Activated CD4-positive, alpha-beta memory T cell treated with anti-CD3 and anti-CD28 coated beads, Interleukin-2, amount 10 ng/mL, durations not matched to agents 7 days and 5 days (primary cell): Measurements from ENCODE around the gene DYNLRB1. TPM values are rescaled to one million over a fixed set of nuclear protein-coding genes. Genes with fewer than 3 reads are reported as not detected.
"Not testable (repeated sequence)": the region's sequence is repeated elsewhere in the genome, so short reads cannot be mapped to it uniquely, and the experiment has no call there.

ENCODE experiments used
- CTCF ChIA-PET: fragments of 350-600 bp; sonication (Branson Sonifier 250); formaldehyde crosslinking; loops from one replicate; lab custom pipeline; 2021; ENCODE audit warnings: antibody characterized with exemption, inconsistent platforms; lab: Charles Lee
- POLR2A ChIA-PET: fragments of 350-600 bp; sonication (Branson Sonifier 250); formaldehyde crosslinking; loops from one replicate; lab custom pipeline; 2021; ENCODE audit warnings: antibody characterized with exemption; lab: Charles Lee
- DNase-seq: peaks from one replicate; pipeline ENCODE4 v3.0.0-alpha.2; 2020
- H3K27ac Mint-ChIP-seq: one replicate; pipeline ENCODE4 v1.8.0; 2021; ENCODE audit warnings: mild to moderate bottlenecking, mixed read lengths
- H3K27me3 Mint-ChIP-seq: one replicate; pipeline ENCODE4 v1.8.0; 2021; ENCODE audit warnings: mixed read lengths
- H3K36me3 Mint-ChIP-seq: one replicate; pipeline ENCODE4 v1.8.0; 2021; ENCODE audit warnings: low read depth, mixed read lengths
- H3K4me1 Mint-ChIP-seq: one replicate; pipeline ENCODE4 v1.8.0; 2021; ENCODE audit warnings: mixed read lengths
- H3K4me3 Mint-ChIP-seq: one replicate; pipeline ENCODE4 v1.8.0; 2021; ENCODE audit warnings: mild to moderate bottlenecking, mixed read lengths
- H3K9me3 Mint-ChIP-seq: one replicate; pipeline ENCODE4 v1.8.0; 2021; ENCODE audit warnings: mixed read lengths
- total RNA-seq, 2 experiments: library from RNA; stranded (reverse); gene quantifications; one replicate each; pipeline ENCODE4 v1.2.3, GENCODE V29; 2021

DYNLRB1 gene
- total RNA-seq, 2 experiments from 2014 or later, result 107 to 109 TPM

DNA sequence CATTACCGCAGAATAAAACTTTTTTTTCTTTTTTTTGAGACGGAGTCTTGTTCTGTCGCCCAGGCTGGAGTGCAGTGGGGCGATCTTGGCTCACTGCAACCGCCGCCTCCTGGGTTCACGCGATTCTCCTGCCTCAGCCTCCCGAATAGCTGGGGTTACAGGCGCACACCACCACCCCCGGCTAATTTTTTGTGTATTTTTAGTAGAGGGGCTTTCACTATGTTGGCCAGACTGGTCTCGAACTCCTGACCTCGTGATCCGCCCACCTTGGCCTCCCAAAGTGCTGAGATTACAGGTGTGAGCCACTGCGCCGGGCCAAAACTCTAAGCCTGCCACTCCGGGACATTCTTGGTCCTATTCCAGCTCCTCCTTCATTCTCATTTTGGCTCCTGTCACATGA is 2.2 kb upstream of the DYNLRB1 start:
- H3K4me1 Mint-ChIP-seq, result peaks cover 27% of the 10 kb centered on the region
- ChIA-PET POLR2A (interaction anchor here (4.1 kb wide), 1 partner anchor 151 kb away, joined by 39 read pairs; the partner anchor contains the start of gene ITCH), CTCF (interaction anchor here (5.8 kb wide), 1 partner anchor 201 kb away, joined by 109 read pairs; no protein-coding TSS in a partner anchor)
- H3K36me3 Mint-ChIP-seq, result peaks cover 19% of the 10 kb centered on the region
- H3K27ac Mint-ChIP-seq, H3K4me3 Mint-ChIP-seq, H3K27me3 Mint-ChIP-seq, DNase-seq, H3K9me3 Mint-ChIP-seq: not testable (repeated sequence)

DNA sequence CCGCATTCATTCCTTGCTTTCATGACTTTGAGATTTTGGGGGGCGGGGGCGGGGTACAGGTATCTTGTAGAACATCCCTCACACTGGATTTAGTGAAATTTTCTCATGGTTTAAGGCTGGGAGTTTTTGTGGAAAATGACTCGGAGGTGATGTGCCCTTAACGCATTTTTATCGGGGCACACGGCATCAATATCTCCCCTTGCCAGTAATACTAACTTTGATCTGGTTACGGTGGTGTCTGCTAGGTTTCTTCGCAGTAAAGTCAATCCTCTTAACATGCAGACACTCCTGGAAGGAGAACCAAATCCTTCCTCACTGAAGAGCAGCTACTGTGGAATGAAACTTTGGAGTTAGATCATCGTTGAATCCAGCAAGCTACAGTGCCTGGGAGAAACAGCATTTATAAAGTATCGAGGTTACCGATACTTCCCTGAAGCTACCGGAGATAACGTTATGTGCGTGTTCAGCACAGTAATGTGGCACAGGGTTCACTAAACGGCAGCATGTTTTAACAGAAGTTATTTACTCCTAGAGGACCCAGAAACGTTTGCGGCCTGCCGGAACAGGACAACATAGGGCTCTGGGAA is 1.2 kb upstream of the DYNLRB1 start:
- Mint-ChIP-seq H3K27ac (peak overlapping the region; percentile 95), H3K4me3 (peak overlapping the region; percentile 97), H3K9me3 (no peaks in the 10 kb centered on the region), H3K27me3 (no peaks in the 10 kb centered on the region), H3K4me1 (peaks cover 29% of the 10 kb centered on the region), H3K36me3 (peaks cover 20% of the 10 kb centered on the region)
- DNase-seq, result no peak
- ChIA-PET CTCF (interaction anchor here (0.7 to 5.8 kb wide), 8 partner anchors 23 to 255 kb away, joined by 3 to 109 read pairs (median 10); partner anchors contain the start of genes AHCY and ITCH), POLR2A (interaction anchor here (1.0 to 4.1 kb wide), 12 partner anchors 9 to 1228 kb away, joined by 3 to 39 read pairs (median 4); partner anchors contain the start of genes AHCY, ITCH, PIGU and RBM39)

DNA sequence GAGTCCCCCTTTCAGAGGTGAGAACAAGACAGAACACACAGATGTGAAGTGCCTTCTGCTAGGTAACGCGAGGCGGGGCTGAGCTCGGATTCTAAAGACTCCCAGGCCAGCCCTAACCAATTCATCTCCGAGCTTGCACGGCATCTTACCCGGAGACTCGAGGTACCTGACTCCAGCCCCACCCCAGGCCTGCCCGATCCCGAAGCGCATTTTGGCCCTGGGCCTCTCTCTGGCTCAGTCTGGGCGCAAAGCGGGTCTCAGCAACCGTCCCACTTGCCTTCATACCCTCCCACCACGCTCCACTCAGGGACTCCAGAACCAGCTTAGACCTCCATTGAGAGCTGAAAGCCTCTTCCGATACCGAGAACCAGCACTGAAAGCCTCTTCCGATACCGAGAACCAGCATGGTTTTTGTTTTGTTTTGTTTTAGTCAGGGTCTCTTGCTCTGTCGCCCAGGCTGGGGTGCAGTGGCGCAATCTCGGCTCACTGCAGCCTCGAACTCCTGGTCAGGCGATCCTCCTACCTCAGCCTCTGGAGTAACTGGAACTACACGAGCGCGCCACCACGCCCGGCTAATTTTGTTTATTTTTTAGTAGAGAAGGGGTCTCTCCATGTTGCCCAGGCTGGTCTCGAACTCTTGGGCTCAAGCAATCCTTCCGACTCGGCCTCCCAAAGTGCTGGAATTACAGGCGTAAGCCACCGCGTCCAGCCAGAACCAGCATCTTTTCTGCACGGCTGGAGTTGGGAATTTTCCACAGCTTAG is 557 bp upstream of the DYNLRB1 start:
- POLR2A ChIA-PET, result interaction anchor here (0.6 to 4.1 kb wide), 28 partner anchors 8 to 1227 kb away, joined by 3 to 39 read pairs (median 4); partner anchors contain the start of genes AHCY, EIF2S2, ITCH and MAP1LC3A

DNA sequence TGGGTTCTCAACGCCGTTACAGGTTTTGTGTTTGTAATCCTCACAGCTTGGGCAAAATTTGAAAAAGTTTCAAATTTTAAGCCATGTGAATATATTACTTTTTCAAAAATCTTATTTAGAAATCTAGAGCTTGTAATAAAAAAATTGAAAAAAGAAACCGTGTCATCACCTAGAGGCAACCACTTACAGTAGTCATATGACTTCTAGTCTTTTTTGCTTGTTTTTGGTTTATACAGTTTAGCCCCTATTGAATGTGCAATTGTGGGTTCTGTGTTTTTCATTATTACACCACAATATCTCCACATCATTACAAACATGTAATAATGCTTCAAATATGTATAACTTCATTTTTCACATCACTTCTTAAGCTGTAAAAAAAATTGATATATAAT is 888 bp downstream of the DYNLRB1 start:
- Mint-ChIP-seq H3K27me3 (no peaks in the 10 kb centered on the region), H3K4me3 (peak overlapping the region; percentile 97), H3K27ac (peak overlapping the region; percentile 95), H3K9me3 (no peaks in the 10 kb centered on the region), H3K36me3 (peaks cover 23% of the 10 kb centered on the region), H3K4me1 (peaks cover 40% of the 10 kb centered on the region)
- ChIA-PET POLR2A (interaction anchor here (0.8 to 4.1 kb wide), 23 partner anchors 8 to 405 kb away, joined by 3 to 39 read pairs (median 4); partner anchors contain the start of genes AHCY, EIF2S2, ITCH and MAP1LC3A), CTCF (interaction anchor here (1.0 to 5.8 kb wide), 10 partner anchors 15 to 326 kb away, joined by 3 to 109 read pairs (median 6); partner anchors contain the start of genes AHCY and ITCH)
- DNase-seq, result no peak

More for the DNA sequence above, 557 bp upstream of the DYNLRB1 start:
- CTCF ChIA-PET, result interaction anchor here (0.6 to 5.8 kb wide), 12 partner anchors 17 to 1148 kb away, joined by 3 to 109 read pairs (median 4); partner anchors contain the start of genes AHCY and ITCH
- H3K27me3 Mint-ChIP-seq, result no peaks in the 10 kb centered on the region
- peaks cover 31% of the 10 kb centered on the region for H3K4me1 Mint-ChIP-seq
- peak overlapping the region; percentile 95 for H3K27ac Mint-ChIP-seq
- peaks cover 22% of the 10 kb centered on the region for H3K36me3 Mint-ChIP-seq
- H3K9me3 Mint-ChIP-seq, result no peaks in the 10 kb centered on the region
- peak overlapping the region; percentile 97 for H3K4me3 Mint-ChIP-seq
- peak; percentile 79 for DNase-seq

DNA sequence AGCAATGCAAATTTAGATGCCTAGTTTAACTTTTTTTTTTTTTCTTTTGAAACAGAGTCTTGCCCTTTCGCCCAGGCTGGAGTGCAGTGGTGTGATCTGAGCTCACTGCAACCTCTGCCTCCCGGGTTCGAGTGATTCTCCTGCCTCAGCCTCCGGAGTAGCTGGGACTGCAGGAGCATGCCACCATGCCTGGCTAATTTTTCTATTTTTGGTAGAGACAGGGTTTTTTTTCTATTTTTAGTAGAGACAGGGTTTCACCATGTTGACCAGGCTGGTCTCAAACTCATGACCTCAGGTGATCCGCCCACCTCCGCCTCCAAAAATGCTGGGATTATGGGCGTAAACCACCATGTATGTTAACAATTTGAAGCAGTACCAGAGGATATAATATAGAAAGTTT is 2.6 kb downstream of the DYNLRB1 start:
- Mint-ChIP-seq H3K4me1 (peaks cover 39% of the 10 kb centered on the region), H3K36me3 (peaks cover 31% of the 10 kb centered on the region)
- not testable (repeated sequence) for H3K4me3 Mint-ChIP-seq, H3K27me3 Mint-ChIP-seq, H3K27ac Mint-ChIP-seq, H3K9me3 Mint-ChIP-seq
- peak; percentile 5 for DNase-seq
- ChIA-PET POLR2A (interaction anchor here (1.3 kb wide), 1 partner anchor 206 kb away, joined by 3 read pairs; no protein-coding TSS in a partner anchor), CTCF (interaction anchor here (5.8 kb wide), 1 partner anchor 206 kb away, joined by 109 read pairs; no protein-coding TSS in a partner anchor)

DNA sequence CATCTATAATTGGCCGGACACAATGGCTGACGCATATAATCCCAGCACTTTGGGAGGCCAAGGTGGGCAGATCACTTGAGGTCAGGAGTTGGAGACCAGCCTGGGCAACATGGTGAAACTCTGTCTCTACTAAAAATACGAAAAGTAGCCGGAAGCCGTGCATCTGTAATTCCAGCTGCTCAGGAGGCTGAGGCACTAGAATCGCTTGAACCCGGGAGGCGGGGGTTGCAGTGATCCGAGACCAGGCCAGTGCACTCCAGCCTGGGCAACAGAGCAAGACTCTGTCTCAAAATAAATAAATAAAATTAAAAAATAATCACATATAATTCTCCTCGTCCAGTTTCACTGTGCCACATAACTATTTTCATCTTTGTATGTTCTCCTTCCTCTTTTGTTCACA is 3.6 kb downstream of the DYNLRB1 start:
- POLR2A ChIA-PET, result interaction anchor here (1.3 kb wide), 1 partner anchor 207 kb away, joined by 3 read pairs; no protein-coding TSS in a partner anchor
- peaks cover 31% of the 10 kb centered on the region for H3K36me3 Mint-ChIP-seq
- CTCF ChIA-PET, result interaction anchor here (1.4 kb wide), 1 partner anchor 207 kb away, joined by 8 read pairs; no protein-coding TSS in a partner anchor
- peak; percentile 7 for DNase-seq
- not testable (repeated sequence) for H3K9me3 Mint-ChIP-seq, H3K27me3 Mint-ChIP-seq, H3K27ac Mint-ChIP-seq, H3K4me3 Mint-ChIP-seq
- peaks cover 33% of the 10 kb centered on the region for H3K4me1 Mint-ChIP-seq

DNA sequence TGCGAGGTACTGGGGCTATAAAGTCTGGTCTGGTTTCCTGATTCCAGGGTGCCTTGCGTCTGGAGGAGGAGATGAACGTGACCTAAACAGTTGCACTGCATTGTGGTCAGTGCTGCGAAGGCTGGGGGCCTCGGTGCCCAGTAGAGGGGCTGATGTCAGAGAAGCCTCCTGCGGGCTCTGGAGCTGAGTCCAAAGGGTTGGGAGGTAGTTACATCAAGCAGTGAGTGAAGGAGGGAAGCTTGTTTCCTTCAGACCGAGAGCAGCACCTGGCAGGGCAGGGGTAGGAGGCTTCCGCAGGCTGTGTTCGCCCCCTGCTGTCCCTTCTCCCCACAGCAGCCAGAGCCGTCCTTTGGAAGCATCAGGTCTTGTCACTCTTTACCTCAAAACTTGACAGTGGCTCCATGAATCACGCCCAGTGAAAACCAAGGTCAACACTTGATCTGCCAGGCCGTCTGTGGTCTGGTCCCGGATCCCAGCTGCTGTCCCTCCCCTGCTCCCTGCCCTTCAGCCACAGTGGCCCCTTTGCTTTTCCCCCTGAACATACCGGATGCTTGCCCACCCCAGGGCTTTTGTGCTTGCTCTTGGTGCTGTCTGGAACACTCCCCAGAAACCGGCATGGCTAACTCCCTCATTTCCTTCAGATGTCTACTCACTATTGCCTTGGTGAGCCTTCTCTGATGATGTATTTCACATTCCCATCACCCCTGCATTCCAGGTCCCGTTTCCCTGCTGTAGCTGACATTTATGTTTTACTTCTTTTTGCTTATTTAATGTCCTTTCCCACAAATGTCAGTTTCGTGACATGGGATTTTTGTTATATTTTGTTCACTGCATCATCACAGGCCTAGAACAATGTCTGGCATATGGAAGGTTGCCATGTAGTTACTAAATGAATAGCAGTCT is 7.0 kb downstream of the DYNLRB1 start:
- Mint-ChIP-seq H3K27ac (no peak overlapping the region), H3K9me3 (no peaks in the 10 kb centered on the region)
- POLR2A ChIA-PET, result interaction anchor here (0.6 to 1.0 kb wide), 2 partner anchors 8 to 50 kb away, joined by 3 read pairs; no protein-coding TSS in a partner anchor

DNA sequence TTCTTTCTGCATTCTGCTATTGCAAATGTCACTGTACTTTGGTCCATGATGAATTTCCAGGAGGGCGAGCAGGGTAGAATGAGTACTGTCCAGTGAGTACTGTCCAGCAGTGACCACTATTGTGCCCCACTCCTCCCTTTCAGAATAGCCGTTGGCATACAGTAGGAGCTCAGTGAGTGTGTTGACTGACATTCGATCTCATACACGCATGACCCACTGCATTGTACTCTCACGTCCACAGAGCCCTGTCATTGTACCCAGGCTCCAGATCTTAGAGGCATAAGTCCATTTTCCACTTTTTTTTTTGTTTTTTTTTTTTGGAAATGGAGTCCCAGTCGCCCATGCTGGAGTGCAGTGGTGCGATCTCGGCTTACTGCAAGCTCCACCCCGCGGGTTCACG is 8.2 kb downstream of the DYNLRB1 start:
- H3K4me3 Mint-ChIP-seq, result no peak overlapping the region
- ChIA-PET CTCF (interaction anchor here (0.8 to 2.8 kb wide), 5 partner anchors 181 to 246 kb away, joined by 3 to 47 read pairs (median 3); no protein-coding TSS in a partner anchor), POLR2A (no interaction called here)
- DNase-seq, result no peak
- H3K27ac Mint-ChIP-seq, result no peak overlapping the region
- H3K27me3 Mint-ChIP-seq, result no peaks in the 10 kb centered on the region
- H3K4me1 Mint-ChIP-seq, result peaks cover 17% of the 10 kb centered on the region
- H3K36me3 Mint-ChIP-seq, result peaks cover 51% of the 10 kb centered on the region
- no peaks in the 10 kb centered on the region for H3K9me3 Mint-ChIP-seq

More for the DNA sequence above, 7.0 kb downstream of the DYNLRB1 start:
- peaks cover 43% of the 10 kb centered on the region for H3K36me3 Mint-ChIP-seq
- H3K27me3 Mint-ChIP-seq, result no peaks in the 10 kb centered on the region
- CTCF ChIA-PET, result interaction anchor here (0.6 to 2.8 kb wide), 8 partner anchors 32 to 247 kb away, joined by 3 to 47 read pairs (median 4); no protein-coding TSS in a partner anchor
- peaks cover 23% of the 10 kb centered on the region for H3K4me1 Mint-ChIP-seq
- peak; percentile 55 for DNase-seq
- no peak overlapping the region for H3K4me3 Mint-ChIP-seq

DNA sequence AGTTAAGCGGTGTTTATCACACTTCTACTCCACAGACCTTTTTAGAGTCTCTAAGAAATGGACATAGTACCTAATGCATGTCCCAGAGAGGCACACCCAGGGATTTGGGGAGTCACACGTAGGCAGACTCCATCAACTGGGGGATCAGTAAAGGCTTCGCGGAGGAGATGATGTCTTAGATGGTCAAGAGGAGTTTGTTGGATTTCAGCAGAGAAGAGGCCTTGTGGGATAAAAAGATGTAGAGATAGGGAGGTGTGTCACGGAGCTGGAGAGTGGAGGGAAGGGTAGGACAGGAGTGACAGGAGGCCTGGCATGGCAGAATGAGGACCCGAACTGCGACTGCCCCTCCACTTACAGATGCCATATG is 9.1 kb downstream of the DYNLRB1 start:
- H3K27ac Mint-ChIP-seq, result no peak overlapping the region
- no peaks in the 10 kb centered on the region for H3K9me3 Mint-ChIP-seq
- POLR2A ChIA-PET, result interaction anchor here (1.4 kb wide), 1 partner anchor 9 kb away, joined by 5 read pairs; the partner anchor contains the start of gene DYNLRB1
- H3K4me1 Mint-ChIP-seq, result peaks cover 13% of the 10 kb centered on the region
- H3K36me3 Mint-ChIP-seq, result peaks cover 47% of the 10 kb centered on the region
- peak; percentile 8 for DNase-seq
- no peaks in the 10 kb centered on the region for H3K27me3 Mint-ChIP-seq
- no peak overlapping the region for H3K4me3 Mint-ChIP-seq
- CTCF ChIA-PET, result interaction anchor here (0.8 to 1.2 kb wide), 3 partner anchors 181 to 213 kb away, joined by 3 read pairs; no protein-coding TSS in a partner anchor

DNA sequence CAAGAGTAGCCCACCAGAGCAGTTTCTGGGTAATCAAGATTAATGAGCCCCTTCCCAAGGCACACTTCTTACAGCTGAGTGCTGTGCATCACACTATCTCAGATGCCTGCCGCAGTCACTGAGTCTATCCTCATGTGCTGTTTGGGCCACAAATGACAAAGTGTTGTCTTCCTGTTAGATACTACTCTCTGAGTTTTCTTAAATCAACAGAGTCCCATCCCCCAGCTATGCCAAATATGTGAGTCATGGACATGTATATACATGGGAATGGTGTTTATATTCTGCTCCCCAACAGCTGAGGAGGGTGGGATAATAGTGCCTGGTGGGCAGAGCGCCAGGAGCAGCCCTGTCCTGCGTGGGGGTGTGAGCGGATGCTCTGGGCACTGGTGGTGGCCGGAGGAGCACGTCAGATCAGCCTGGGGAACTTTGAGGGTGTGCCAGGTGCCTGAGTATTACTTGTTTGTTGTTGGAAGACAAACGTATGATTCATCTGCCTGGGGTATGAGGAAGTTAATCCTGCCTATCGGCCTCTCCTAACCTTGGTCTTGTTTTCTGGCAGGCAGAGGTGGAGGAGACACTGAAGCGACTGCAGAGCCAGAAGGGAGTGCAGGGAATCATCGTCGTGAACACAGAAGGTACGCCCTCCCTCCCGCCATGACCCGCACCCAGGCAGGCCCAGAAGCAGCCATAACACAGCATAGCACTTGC is 9.6 kb downstream of the DYNLRB1 start:
- H3K9me3 Mint-ChIP-seq, result no peaks in the 10 kb centered on the region
- no peak overlapping the region for H3K4me3 Mint-ChIP-seq
- CTCF ChIA-PET, result interaction anchor here (0.9 to 1.2 kb wide), 2 partner anchors 213 kb away, joined by 3 read pairs; no protein-coding TSS in a partner anchor
- no peak for DNase-seq
- H3K27me3 Mint-ChIP-seq, result no peaks in the 10 kb centered on the region
- H3K36me3 Mint-ChIP-seq, result peaks cover 51% of the 10 kb centered on the region
- H3K4me1 Mint-ChIP-seq, result peaks cover 15% of the 10 kb centered on the region
- no peak overlapping the region for H3K27ac Mint-ChIP-seq
- POLR2A ChIA-PET, result interaction anchor here (1.4 kb wide), 1 partner anchor 9 kb away, joined by 5 read pairs; the partner anchor contains the start of gene DYNLRB1

DNA sequence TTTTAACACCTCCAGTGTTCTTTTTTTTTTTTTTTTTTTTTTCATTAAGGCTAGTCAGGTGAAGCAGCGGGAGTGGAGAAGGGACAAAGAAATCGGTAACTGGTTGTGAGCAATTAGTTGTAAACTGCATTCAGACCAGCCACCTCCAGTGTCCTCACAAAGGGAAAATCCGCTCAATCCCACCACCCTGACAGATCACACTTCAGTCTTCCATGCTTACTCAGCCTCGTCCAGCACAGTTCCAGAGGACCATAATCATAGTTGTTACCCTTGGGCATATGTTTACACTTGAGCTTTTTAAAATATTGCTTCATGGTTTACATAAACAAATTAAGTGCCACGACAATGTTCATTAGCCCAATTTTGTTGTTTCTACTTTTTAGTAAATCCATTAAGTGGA is 10.2 kb downstream of the DYNLRB1 start:
- Mint-ChIP-seq H3K36me3 (peaks cover 54% of the 10 kb centered on the region), H3K27ac (no peak overlapping the region), H3K4me1 (peaks cover 9% of the 10 kb centered on the region), H3K4me3 (no peak overlapping the region), H3K9me3 (no peaks in the 10 kb centered on the region), H3K27me3 (no peaks in the 10 kb centered on the region)
- ChIA-PET POLR2A (no interaction called here), CTCF (interaction anchor here (0.9 kb wide), 1 partner anchor 214 kb away, joined by 3 read pairs; no protein-coding TSS in a partner anchor)
- no peak for DNase-seq
